DOHH2 (cell line): ENCODE measurements around the gene TMEM243.

ENCODE experiments used
- H3F3A ChIP-seq: fragments of 200-600 bp; sonication (generic), shearing (Covaris generic); 2 replicates; pipeline ENCODE4 v1.6.0; 2016; ENCODE audit warnings: antibody characterized with exemption, mild to moderate bottlenecking; ENCODE audit not compliant: control insufficient read depth, insufficient read depth
- H3K27ac ChIP-seq: fragments of 200-600 bp; sonication (generic); 2 replicates; pipeline ENCODE4 v1.5.1; 2014; ENCODE audit warnings: low read depth, mild to moderate bottlenecking, low read length, moderate library complexity
- H3K27me3 ChIP-seq: fragments of 200-600 bp; sonication (generic); 2 replicates; pipeline ENCODE4 v1.6.1; 2014; ENCODE audit warnings: mild to moderate bottlenecking, low read length, mixed read lengths; ENCODE audit not compliant: control insufficient read depth
- H3K36me3 ChIP-seq: fragments of 200-600 bp; sonication (generic); 2 replicates; pipeline ENCODE4 v1.6.1; 2014; ENCODE audit warnings: mild to moderate bottlenecking, low read length, moderate library complexity, mixed read lengths; ENCODE audit not compliant: control insufficient read depth
- H3K4me1 ChIP-seq: fragments of 200-600 bp; sonication (generic); 2 replicates; pipeline ENCODE4 v1.6.1; 2014; ENCODE audit warnings: mild to moderate bottlenecking, low read length, mixed read lengths; ENCODE audit not compliant: control insufficient read depth
- H3K4me2 ChIP-seq: fragments of 200-600 bp; sonication (generic); 2 replicates; pipeline ENCODE4 v1.6.0; 2014; ENCODE audit warnings: mild to moderate bottlenecking, low read length, moderate library complexity
- H3K4me3 ChIP-seq: fragments of 200-600 bp; sonication (generic); 2 replicates; pipeline ENCODE4 v1.5.1; 2014; ENCODE audit warnings: mild to moderate bottlenecking, low read length, mixed read lengths
- H3K79me2 ChIP-seq: fragments of 200-600 bp; sonication (generic); 2 replicates; pipeline ENCODE4 v1.6.1; 2014; ENCODE audit warnings: mild to moderate bottlenecking, low read length, mixed read lengths; ENCODE audit not compliant: control insufficient read depth
- H3K9me2 ChIP-seq: fragments of 200-600 bp; sonication (generic); replicated peaks from 2 replicates; pipeline ENCODE4 v1.6.1; 2014; ENCODE audit warnings: mild to moderate bottlenecking, low read length, mixed read lengths; ENCODE audit not compliant: control insufficient read depth
- H3K9me3 ChIP-seq: fragments of 200-600 bp; sonication (generic); 2 replicates; pipeline ENCODE4 v1.6.1; 2014; ENCODE audit warnings: antibody characterized with exemption, low read length, mixed read lengths; ENCODE audit not compliant: control insufficient read depth, insufficient read depth
- H4K20me1 ChIP-seq: fragments of 200-600 bp; sonication (generic); 2 replicates; pipeline ENCODE4 v1.6.0; 2014; ENCODE audit warnings: low read depth, mild to moderate bottlenecking, antibody characterized with exemption, low read length, moderate library complexity; ENCODE audit not compliant: control insufficient read depth, insufficient read depth
- EZH2phosphoT487 ChIP-seq: fragments of 200-600 bp; sonication (generic); IDR thresholded peaks from 2 replicates; pipeline ENCODE4 v1.6.1; 2017; ENCODE audit warnings: borderline replicate concordance, mild to moderate bottlenecking, antibody characterized with exemption, low read length, moderate library complexity, mixed read lengths
- TF ChIP-seq, protein P1 (sequence below): fragments of 200-600 bp; sonication (generic); IDR thresholded peaks from one replicate; pipeline ENCODE4 v1.5.1; 2014; ENCODE audit warnings: antibody characterized with exemption, mild to moderate bottlenecking, low read depth, low read length; ENCODE audit not compliant: poor library complexity, severe bottlenecking

Gene TMEM243

DNA sequence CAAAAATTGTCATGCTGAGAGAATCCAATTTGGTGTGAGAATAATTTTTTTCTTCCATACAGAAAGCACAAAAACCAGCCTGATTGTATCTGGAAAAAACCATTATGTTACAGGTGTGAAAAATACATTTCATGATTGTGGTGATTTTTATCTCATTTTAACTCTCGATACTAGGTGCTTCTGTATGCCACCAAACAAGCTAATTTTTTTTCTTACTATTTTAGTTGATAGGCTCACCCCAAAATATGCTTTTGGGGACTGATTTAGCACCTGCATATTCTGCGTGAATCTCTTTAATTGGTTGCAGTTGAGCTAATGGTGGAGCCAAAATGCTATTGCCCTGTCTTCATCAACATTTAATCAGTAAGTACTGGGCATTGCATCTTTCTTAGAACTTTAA lies 65.4 kb downstream of the TMEM243 start:
- peak overlapping the region; percentile 84 for H3K27ac ChIP-seq
- H3K4me2 ChIP-seq: peak overlapping the region; percentile 63
- H3K79me2 ChIP-seq: peaks cover 81% of the 10 kb centered on the region
- TF ChIP-seq, protein P1, sequence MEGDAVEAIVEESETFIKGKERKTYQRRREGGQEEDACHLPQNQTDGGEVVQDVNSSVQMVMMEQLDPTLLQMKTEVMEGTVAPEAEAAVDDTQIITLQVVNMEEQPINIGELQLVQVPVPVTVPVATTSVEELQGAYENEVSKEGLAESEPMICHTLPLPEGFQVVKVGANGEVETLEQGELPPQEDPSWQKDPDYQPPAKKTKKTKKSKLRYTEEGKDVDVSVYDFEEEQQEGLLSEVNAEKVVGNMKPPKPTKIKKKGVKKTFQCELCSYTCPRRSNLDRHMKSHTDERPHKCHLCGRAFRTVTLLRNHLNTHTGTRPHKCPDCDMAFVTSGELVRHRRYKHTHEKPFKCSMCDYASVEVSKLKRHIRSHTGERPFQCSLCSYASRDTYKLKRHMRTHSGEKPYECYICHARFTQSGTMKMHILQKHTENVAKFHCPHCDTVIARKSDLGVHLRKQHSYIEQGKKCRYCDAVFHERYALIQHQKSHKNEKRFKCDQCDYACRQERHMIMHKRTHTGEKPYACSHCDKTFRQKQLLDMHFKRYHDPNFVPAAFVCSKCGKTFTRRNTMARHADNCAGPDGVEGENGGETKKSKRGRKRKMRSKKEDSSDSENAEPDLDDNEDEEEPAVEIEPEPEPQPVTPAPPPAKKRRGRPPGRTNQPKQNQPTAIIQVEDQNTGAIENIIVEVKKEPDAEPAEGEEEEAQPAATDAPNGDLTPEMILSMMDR: no peak
- 0 out of 2 replicates have a peak, but pooled peaks have one; percentile 28 for TF ChIP-seq EZH2phosphoT487
- H3K9me3 ChIP-seq: no peaks in the 10 kb centered on the region
- peaks cover 33% of the 10 kb centered on the region for H3F3A ChIP-seq
- H3K4me1 ChIP-seq: peaks cover 64% of the 10 kb centered on the region
- no peaks in the 10 kb centered on the region for H3K9me2 ChIP-seq
- H3K27me3 ChIP-seq: no peaks in the 10 kb centered on the region
- peaks cover 47% of the 10 kb centered on the region for H4K20me1 ChIP-seq
- H3K4me3 ChIP-seq: peak overlapping the region; percentile 84
- H3K36me3 ChIP-seq: peaks cover 66% of the 10 kb centered on the region

- peaks cover 39% of the 10 kb centered on the region for H4K20me1 ChIP-seq
- peaks cover 70% of the 10 kb centered on the region for H3K79me2 ChIP-seq
Observed at GRCh38 chr7:87152897-87153641, 66.5 kb downstream of the TMEM243 start.

GRCh38 chr7:87152112-87152896 lies 67.2 kb downstream of the TMEM243 start, which contains the start of gene DMTF1:
Gene DMTF1, plus strand, starts transcription at chr7:87152453. Its CDS starts 12,489 bp downstream, at chr7:87164942.
- peaks cover 56% of the 10 kb centered on the region for H3K4me1 ChIP-seq
- H3K4me2 ChIP-seq: peak within 1 kb of the TSS; percentile 63
- peaks cover 32% of the 10 kb centered on the region for H4K20me1 ChIP-seq
- peaks cover 48% of the 10 kb centered on the region for H3K36me3 ChIP-seq
- H3K27me3 ChIP-seq: no peaks in the 10 kb centered on the region
- H3K9me2 ChIP-seq: no peaks in the 10 kb centered on the region
- H3F3A ChIP-seq: peaks cover 29% of the 10 kb centered on the region; the same call in 1 of the 2 replicates
- peak within 1 kb of the TSS; percentile 84 for H3K27ac ChIP-seq
- H3K4me3 ChIP-seq: peak within 1 kb of the TSS; percentile 84
- peaks cover 7% of the 10 kb centered on the region; the same call in 1 of the 2 replicates for H3K9me3 ChIP-seq
- H3K79me2 ChIP-seq: peaks cover 62% of the 10 kb centered on the region
- no peak for TF ChIP-seq EZH2phosphoT487
- TF ChIP-seq, protein P1: no peak

More at GRCh38 chr7:87152897-87153641, 66.5 kb downstream of the TMEM243 start:
- no peaks in the 10 kb centered on the region for H3K9me3 ChIP-seq
- H3K4me1 ChIP-seq: peaks cover 58% of the 10 kb centered on the region
- H3K27ac ChIP-seq: peak overlapping the region; percentile 84
- H3F3A ChIP-seq: peaks cover 26% of the 10 kb centered on the region; the same call in 1 of the 2 replicates
- peaks cover 55% of the 10 kb centered on the region for H3K36me3 ChIP-seq
- no peaks in the 10 kb centered on the region for H3K27me3 ChIP-seq
- TF ChIP-seq, protein P1: no peak
- peak; percentile 50; the same call in 1 of the 2 replicates for TF ChIP-seq EZH2phosphoT487
- no peaks in the 10 kb centered on the region for H3K9me2 ChIP-seq
- peak overlapping the region; percentile 63 for H3K4me2 ChIP-seq
- H3K4me3 ChIP-seq: peak overlapping the region; percentile 84
